Nephron (organoid): ENCODE measurements around the gene BMP10.

ENCODE experiments used
- H3K27ac Mint-ChIP-seq, 3 experiments: 2 replicates each; pipeline ENCODE4 v1.8.0; 2020; ENCODE audit warnings: mixed read lengths in 3 of 3, mild to moderate bottlenecking in 2 of 3, moderate library complexity in 1 of 3
- H3K27me3 Mint-ChIP-seq: 2 replicates; pipeline ENCODE4 v1.8.0; 2021; ENCODE audit warnings: low read depth, mild to moderate bottlenecking, moderate library complexity, mixed read lengths
- H3K36me3 Mint-ChIP-seq: 2 replicates; pipeline ENCODE4 v1.8.0; 2020; ENCODE audit warnings: low read depth, mixed read lengths
- H3K4me1 Mint-ChIP-seq: 2 replicates; pipeline ENCODE4 v1.8.0; 2020; ENCODE audit warnings: mixed read lengths
- H3K4me3 Mint-ChIP-seq, 3 experiments: 2 replicates each; pipeline ENCODE4 v1.8.0; 2020; ENCODE audit warnings: mild to moderate bottlenecking in 3 of 3, mixed read lengths in 3 of 3, moderate library complexity in 2 of 3
- H3K9me3 Mint-ChIP-seq: 2 replicates; pipeline ENCODE4 v1.8.0; 2020; ENCODE audit warnings: mixed read lengths
- CTCF ChIP-seq, 3 experiments: fragments of 200-600 bp; sonication (generic); IDR thresholded peaks; one replicate each; pipeline ENCODE4 v1.5.0; 2021; ENCODE audit warnings: antibody characterized with exemption in 3 of 3; ENCODE audit not compliant: unreplicated experiment in 3 of 3

Gene BMP10

GRCh38 chr2:68871159-68871764 is at the start of gene BMP10:
Gene BMP10, minus strand, starts transcription at chr2:68871397. Its CDS starts 39 bp downstream, at chr2:68871358.
- Mint-ChIP-seq H3K27me3 (no peaks in the 10 kb centered on the region), H3K9me3 (no peaks in the 10 kb centered on the region), H3K36me3 (no peaks in the 10 kb centered on the region), H3K27ac (no peak within 1 kb of the TSS), H3K4me1 (no peaks in the 10 kb centered on the region), H3K4me3 (no peak within 1 kb of the TSS)
- no peak for TF ChIP-seq CTCF (IDR thresholded peaks at IDR 0.05; ENCODE audit: unreplicated experiment in 3 of 3)

GRCh38 chr2:68920481-68921170 is 49.4 kb upstream of the BMP10 start:
- TF ChIP-seq CTCF (IDR thresholded peaks at IDR 0.05; ENCODE audit: unreplicated experiment in 3 of 3) = no peak
- H3K36me3 Mint-ChIP-seq = no peaks in the 10 kb centered on the region
- H3K4me1 Mint-ChIP-seq = no peaks in the 10 kb centered on the region
- H3K4me3 Mint-ChIP-seq = no peak overlapping the region
- no peak overlapping the region for H3K27ac Mint-ChIP-seq
- peaks cover 9% of the 10 kb centered on the region for H3K27me3 Mint-ChIP-seq
- no peaks in the 10 kb centered on the region for H3K9me3 Mint-ChIP-seq

- Mint-ChIP-seq H3K27ac (no peak overlapping the region), H3K4me3 (no peak overlapping the region), H3K9me3 (no peaks in the 10 kb centered on the region), H3K27me3 (peaks cover 6% of the 10 kb centered on the region), H3K36me3 (no peaks in the 10 kb centered on the region), H3K4me1 (no peaks in the 10 kb centered on the region)
- TF ChIP-seq CTCF (IDR thresholded peaks at IDR 0.05; ENCODE audit: unreplicated experiment in 3 of 3) = no peak
Measured at GRCh38 chr2:68918497-68918896, 47.3 kb upstream of the BMP10 start.

- peaks cover 6% of the 10 kb centered on the region for H3K27me3 Mint-ChIP-seq
- no peaks in the 10 kb centered on the region for H3K4me1 Mint-ChIP-seq
- H3K36me3 Mint-ChIP-seq = no peaks in the 10 kb centered on the region
- no peak overlapping the region for H3K27ac Mint-ChIP-seq
- no peaks in the 10 kb centered on the region for H3K9me3 Mint-ChIP-seq
- no peak overlapping the region for H3K4me3 Mint-ChIP-seq
- no peak for TF ChIP-seq CTCF (IDR thresholded peaks at IDR 0.05; ENCODE audit: unreplicated experiment in 3 of 3)
Measured at GRCh38 chr2:68917034-68917718, 46.0 kb upstream of the BMP10 start.

GRCh38 chr2:68916226-68916625 is 45.0 kb upstream of the BMP10 start:
- no peak overlapping the region for H3K4me3 Mint-ChIP-seq
- no peak for TF ChIP-seq CTCF (IDR thresholded peaks at IDR 0.05; ENCODE audit: unreplicated experiment in 3 of 3)
- H3K9me3 Mint-ChIP-seq = no peaks in the 10 kb centered on the region
- peaks cover 6% of the 10 kb centered on the region for H3K27me3 Mint-ChIP-seq
- no peak overlapping the region for H3K27ac Mint-ChIP-seq
- H3K4me1 Mint-ChIP-seq = no peaks in the 10 kb centered on the region
- no peaks in the 10 kb centered on the region for H3K36me3 Mint-ChIP-seq
